Activated T-cell treated with anti-CD3 and anti-CD28 coated beads for 1 hour (primary cell): ENCODE data around the gene TXNDC2.

ENCODE experiments used
- DNase-seq: peaks from one replicate; pipeline ENCODE4 v3.0.0-alpha.2; 2020; ENCODE audit warnings: low read depth

TXNDC2 gene

DNA sequence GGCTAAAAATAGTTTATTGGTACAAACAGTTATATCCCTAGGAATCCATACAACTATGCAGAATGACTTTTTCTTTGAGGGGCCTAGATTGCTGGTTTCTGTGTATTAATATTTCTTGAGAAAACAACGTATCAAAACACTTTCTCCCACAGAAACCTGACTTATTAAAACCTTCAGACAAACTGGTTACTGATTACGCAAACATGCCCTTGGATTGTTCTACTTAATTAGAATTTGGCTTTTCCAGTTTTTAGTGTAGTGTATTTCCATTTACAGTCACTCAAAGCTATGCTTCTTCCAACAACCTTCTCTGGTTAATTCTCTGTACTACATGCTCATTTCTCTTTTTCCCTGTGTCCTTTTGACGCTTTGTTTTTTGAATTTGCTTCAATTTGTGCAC is 48.1 kb downstream of the TXNDC2 start:
- no peak for DNase-seq

DNA sequence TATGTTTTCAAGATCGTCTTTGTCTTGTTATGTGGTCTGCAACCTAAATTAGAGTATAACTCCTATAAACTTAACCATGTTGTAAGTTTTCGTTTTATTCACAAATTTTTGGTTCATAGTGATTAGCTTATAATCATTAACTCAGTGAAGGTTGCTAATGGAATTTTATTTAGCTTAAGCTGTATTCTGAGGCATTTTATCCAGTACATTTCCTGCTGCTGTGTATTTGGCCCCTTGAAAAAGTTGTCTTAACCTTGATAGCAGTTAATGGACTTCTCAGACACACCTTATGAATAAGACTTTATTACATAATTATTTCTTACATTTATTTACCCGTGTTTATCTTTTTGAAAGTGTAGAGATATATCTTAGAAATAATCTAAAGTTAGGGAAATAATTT is 48.5 kb downstream of the TXNDC2 start:
- no peak for DNase-seq
